ENCODE results near the gene ZDHHC7. TPM values are rescaled to one million over a fixed set of nuclear protein-coding genes. Genes with fewer than 3 reads are reported as not detected.

Gene ZDHHC7
- total RNA-seq, 1 donor from 2014 or later, result 61.4 TPM

- no peak overlapping the region for H3K4me3 ChIP-seq (ENCODE audit: low read depth, low read length)
- TF ChIP-seq CTCF (conservative IDR thresholded peaks at IDR 0.05; ENCODE audit: low read depth, low read length), result no peak
- no peak for DNase-seq (ENCODE audit: low read depth)
Measured at GRCh38 chr16:84992717-84993075, 18.6 kb downstream of the ZDHHC7 start.

- no peak overlapping the region for H3K4me3 ChIP-seq (ENCODE audit: low read depth, low read length)
- no peak for TF ChIP-seq CTCF (conservative IDR thresholded peaks at IDR 0.05; ENCODE audit: low read depth, low read length)
- no peak for DNase-seq (ENCODE audit: low read depth)
Measured at GRCh38 chr16:84990782-84991181, 20.6 kb downstream of the ZDHHC7 start.

- TF ChIP-seq CTCF (conservative IDR thresholded peaks at IDR 0.05; ENCODE audit: low read depth, low read length), result no peak
- DNase-seq (ENCODE audit: low read depth), result no peak
- no peak overlapping the region for H3K4me3 ChIP-seq (ENCODE audit: low read depth, low read length)
Measured at GRCh38 chr16:84989749-84990620, 21.4 kb downstream of the ZDHHC7 start.

- DNase-seq (ENCODE audit: low read depth), result no peak
- no peak overlapping the region for H3K4me3 ChIP-seq (ENCODE audit: low read depth, low read length)
- TF ChIP-seq CTCF (conservative IDR thresholded peaks at IDR 0.05; ENCODE audit: low read depth, low read length), result peak; percentile 7
Measured at GRCh38 chr16:84988328-84989080, 22.8 kb downstream of the ZDHHC7 start.

- no peak for DNase-seq (ENCODE audit: low read depth)
- H3K4me3 ChIP-seq (ENCODE audit: low read depth, low read length), result no peak overlapping the region
- TF ChIP-seq CTCF (conservative IDR thresholded peaks at IDR 0.05; ENCODE audit: low read depth, low read length), result no peak
Measured at GRCh38 chr16:84986879-84987278, 24.5 kb downstream of the ZDHHC7 start.

GRCh38 chr16:84986102-84986501 lies 25.2 kb downstream of the ZDHHC7 start:
- H3K4me3 ChIP-seq (ENCODE audit: low read depth, low read length), result no peak overlapping the region
- DNase-seq (ENCODE audit: low read depth), result no peak
- no peak for TF ChIP-seq CTCF (conservative IDR thresholded peaks at IDR 0.05; ENCODE audit: low read depth, low read length)
